Skeletal muscle tissue (tissue), 4 donors: ENCODE data around the gene MBNL1. TPM values are rescaled to one million over a fixed set of nuclear protein-coding genes. Genes with fewer than 3 reads are reported as not detected.
"Not testable (repeated sequence)": the region's sequence is repeated elsewhere in the genome, so short reads cannot be mapped to it uniquely, and the experiment has no call there.

Source experiments
- H3K27ac ChIP-seq: one replicate; pipeline ENCODE4 v1.7.0; 2013; ENCODE audit warnings: mild to moderate bottlenecking, low read depth, low read length, inconsistent platforms
- H3K27me3 ChIP-seq, 3 donors: one replicate each; pipeline ENCODE4 v1.7.0; 2013; ENCODE audit warnings: low read length in 3 of 3; ENCODE audit not compliant: control insufficient read depth in 3 of 3, insufficient read depth in 3 of 3
- H3K36me3 ChIP-seq, 3 donors: one replicate each; pipeline ENCODE4 v1.7.0; 2013; ENCODE audit warnings: low read length in 3 of 3; ENCODE audit not compliant: control insufficient read depth in 3 of 3, insufficient read depth in 3 of 3
- H3K4me1 ChIP-seq, 3 donors: one replicate each; pipeline ENCODE4 v1.7.0; 2013; ENCODE audit warnings: low read length in 3 of 3, mild to moderate bottlenecking in 3 of 3; ENCODE audit not compliant: control insufficient read depth in 3 of 3, insufficient read depth in 3 of 3
- H3K4me3 ChIP-seq, 3 donors: one replicate each; pipeline ENCODE4 v1.7.0; 2013; ENCODE audit warnings: low read length in 3 of 3
- H3K9ac ChIP-seq, 3 donors: one replicate each; pipeline ENCODE4 v1.7.0; 2013; ENCODE audit warnings: low read length in 3 of 3, mild to moderate bottlenecking in 3 of 3, moderate library complexity in 2 of 3, low read depth in 1 of 3
- H3K9me3 ChIP-seq, 3 donors: one replicate each; pipeline ENCODE4 v1.7.0; 2013; ENCODE audit warnings: low read length in 3 of 3; ENCODE audit not compliant: control insufficient read depth in 3 of 3
- total RNA-seq: library from RNA; depleted of rRNA; stranded (reverse); fragments of >200 nt; gene quantifications from one replicate; pipeline ENCODE4 v1.2.3, GENCODE V29; 2014
- donor health status: Osteomylitis.

MBNL1 gene
- total RNA-seq, 1 donor from 2014 or later: 76.7 TPM

GRCh38 chr3:152416808-152417580 is 148.3 kb downstream of the MBNL1 start:
- H3K27me3 ChIP-seq: no peaks in the 10 kb centered on the region
- peaks cover 20 to 39% (median 34%) of the 10 kb centered on the region in 3 donors for H3K36me3 ChIP-seq
- no peak overlapping the region for H3K4me3 ChIP-seq
- no peak overlapping the region for H3K27ac ChIP-seq
- no peak overlapping the region for H3K9ac ChIP-seq
- no peaks in the 10 kb centered on the region for H3K9me3 ChIP-seq
- peaks cover 0 to 9% (median 0%) of the 10 kb centered on the region in 3 donors for H3K4me1 ChIP-seq

GRCh38 chr3:152419748-152420147 is 151.0 kb downstream of the MBNL1 start:
- peaks cover 20 to 38% (median 33%) of the 10 kb centered on the region in 3 donors for H3K36me3 ChIP-seq
- no peak overlapping the region for H3K27ac ChIP-seq
- H3K27me3 ChIP-seq: no peaks in the 10 kb centered on the region
- H3K4me1 ChIP-seq: peaks cover 0 to 3% (median 0%) of the 10 kb centered on the region in 3 donors
- H3K9ac ChIP-seq: no peak overlapping the region
- no peak overlapping the region for H3K4me3 ChIP-seq
- H3K9me3 ChIP-seq: no peaks in the 10 kb centered on the region

- no peaks in the 10 kb centered on the region for H3K4me1 ChIP-seq
- no peaks in the 10 kb centered on the region for H3K27me3 ChIP-seq
- H3K9ac ChIP-seq: no peak overlapping the region
- H3K4me3 ChIP-seq: no peak overlapping the region
- H3K9me3 ChIP-seq: no peaks in the 10 kb centered on the region
- peaks cover 18 to 29% (median 26%) of the 10 kb centered on the region in 3 donors for H3K36me3 ChIP-seq
- no peak overlapping the region for H3K27ac ChIP-seq
Measured at GRCh38 chr3:152421162-152421561, 152.4 kb downstream of the MBNL1 start.

GRCh38 chr3:152426393-152426792 is 157.7 kb downstream of the MBNL1 start:
- Histone ChIP-seq H3K4me1 (peaks cover 6 to 14% (median 11%) of the 10 kb centered on the region in 3 donors), H3K9me3 (no peaks in the 10 kb centered on the region), H3K36me3 (no peaks in the 10 kb centered on the region), H3K27me3 (no peaks in the 10 kb centered on the region), H3K27ac (peak overlapping the region; percentile 33), H3K9ac (no peak overlapping the region), H3K4me3 (no peak overlapping the region)

GRCh38 chr3:152428577-152428976 is 159.8 kb downstream of the MBNL1 start:
- Histone ChIP-seq H3K9me3 (no peaks in the 10 kb centered on the region), H3K27ac (no peak overlapping the region), H3K4me1 (peaks cover 6 to 14% (median 11%) of the 10 kb centered on the region in 3 donors)

GRCh38 chr3:152430223-152431002 is 161.7 kb downstream of the MBNL1 start:
- H3K27ac ChIP-seq: no peak overlapping the region
- H3K4me3 ChIP-seq: no peak overlapping the region
- H3K27me3 ChIP-seq: no peaks in the 10 kb centered on the region
- H3K9ac ChIP-seq: no peak overlapping the region
- no peaks in the 10 kb centered on the region for H3K9me3 ChIP-seq
- peaks cover 8 to 16% (median 9%) of the 10 kb centered on the region in 3 donors for H3K36me3 ChIP-seq
- H3K4me1 ChIP-seq: peaks cover 6 to 14% (median 11%) of the 10 kb centered on the region in 3 donors

More at GRCh38 chr3:152428577-152428976, 159.8 kb downstream of the MBNL1 start:
- H3K27me3 ChIP-seq: no peaks in the 10 kb centered on the region
- H3K36me3 ChIP-seq: peaks cover 6 to 9% (median 8%) of the 10 kb centered on the region in 3 donors
- H3K4me3 ChIP-seq: no peak overlapping the region
- H3K9ac ChIP-seq: no peak overlapping the region

GRCh38 chr3:152434142-152434541 is 165.4 kb downstream of the MBNL1 start:
- H3K4me3 ChIP-seq: no peak overlapping the region
- no peaks in the 10 kb centered on the region for H3K9me3 ChIP-seq
- no peak overlapping the region for H3K9ac ChIP-seq
- H3K4me1 ChIP-seq: peaks cover 16 to 21% (median 19%) of the 10 kb centered on the region in 3 donors
- no peaks in the 10 kb centered on the region for H3K27me3 ChIP-seq
- H3K36me3 ChIP-seq: peaks cover 8 to 16% (median 9%) of the 10 kb centered on the region in 3 donors
- no peak overlapping the region for H3K27ac ChIP-seq

- peaks cover 13 to 21% (median 16%) of the 10 kb centered on the region in 3 donors for H3K4me1 ChIP-seq
- H3K9me3 ChIP-seq, H3K9ac ChIP-seq, H3K27me3 ChIP-seq, H3K27ac ChIP-seq, H3K4me3 ChIP-seq: not testable (repeated sequence)
- peaks cover 8 to 16% (median 9%) of the 10 kb centered on the region in 3 donors for H3K36me3 ChIP-seq
Measured at GRCh38 chr3:152435210-152435609, 166.5 kb downstream of the MBNL1 start.

GRCh38 chr3:152436707-152437590 is 168.2 kb downstream of the MBNL1 start:
- Histone ChIP-seq H3K27me3 (no peaks in the 10 kb centered on the region), H3K36me3 (peaks cover 8 to 16% (median 9%) of the 10 kb centered on the region in 3 donors), H3K4me3 (no peak overlapping the region), H3K9me3 (no peaks in the 10 kb centered on the region), H3K4me1 (peaks cover 10 to 18% (median 12%) of the 10 kb centered on the region in 3 donors), H3K9ac (peak overlapping the region in 1 of 3 donors; percentile 21), H3K27ac (peak overlapping the region; percentile 1)
